HEK293T (cell line): Measurements from ENCODE around the gene LAMA1.
A peak's percentile ranks its signal among the peaks of the same experiment; 100 is the strongest.

ENCODE experiments used
- CTCF ChIA-PET: fragments of 350-600 bp; formaldehyde crosslinking; extraction: SDS; loops from one replicate; lab custom pipeline; 2021; ENCODE audit warnings: antibody characterized with exemption, inconsistent platforms; lab: Yijun Ruan, JAX
- POLR2A ChIA-PET: fragments of 350-600 bp; formaldehyde crosslinking; extraction: SDS; loops from one replicate; lab custom pipeline; 2020; ENCODE audit warnings: antibody characterized with exemption, inconsistent platforms; lab: Yijun Ruan, JAX
- DNase-seq: peaks from one replicate; pipeline ENCODE4 v3.0.0; 2012; ENCODE audit warnings: mixed read lengths; ENCODE audit errors: extremely low spot score
- ARNT ChIP-seq: fragments of 450-650 bp; IDR thresholded peaks from 2 replicates; pipeline ENCODE4 v1.6.1; 2017; ENCODE audit warnings: mild to moderate bottlenecking
- BHLHE40 ChIP-seq: fragments of 450-650 bp; IDR thresholded peaks from 2 replicates; pipeline ENCODE4 v1.6.1; 2016; ENCODE audit warnings: mild to moderate bottlenecking, moderate library complexity, borderline replicate concordance
- CTBP1 ChIP-seq: fragments of 450-650 bp; IDR thresholded peaks from 2 replicates; pipeline ENCODE4 v1.6.1; 2016; ENCODE audit warnings: borderline replicate concordance
- ELF4 ChIP-seq: fragments of 450-650 bp; IDR thresholded peaks from 2 replicates; pipeline ENCODE4 v1.6.1; 2017; ENCODE audit warnings: antibody characterized with exemption
- FOXA1 ChIP-seq: fragments of 450-650 bp; IDR thresholded peaks from 2 replicates; pipeline ENCODE4 v1.6.1; 2016; ENCODE audit warnings: mild to moderate bottlenecking
- FOXK2 ChIP-seq: fragments of 450-650 bp; IDR thresholded peaks from 2 replicates; pipeline ENCODE4 v1.6.1; 2016; ENCODE audit warnings: mild to moderate bottlenecking
- FOXM1 ChIP-seq: fragments of 450-650 bp; IDR thresholded peaks from 2 replicates; pipeline ENCODE4 v1.6.1; 2017; ENCODE audit warnings: mild to moderate bottlenecking, borderline replicate concordance
- HDGF ChIP-seq: fragments of 450-650 bp; IDR thresholded peaks from 2 replicates; pipeline ENCODE4 v1.6.1; 2017; ENCODE audit warnings: antibody characterized with exemption, borderline replicate concordance
- L3MBTL2 ChIP-seq: fragments of 450-650 bp; conservative IDR thresholded peaks from 2 replicates; pipeline ENCODE4 v1.6.1; 2016; ENCODE audit warnings: mild to moderate bottlenecking
- LEF1 ChIP-seq: fragments of 450-650 bp; IDR thresholded peaks from 2 replicates; pipeline ENCODE4 v1.6.1; 2017; ENCODE audit warnings: mild to moderate bottlenecking, borderline replicate concordance
- NFRKB ChIP-seq: fragments of 450-650 bp; IDR thresholded peaks from 2 replicates; pipeline ENCODE4 v1.6.1; 2016; ENCODE audit warnings: mild to moderate bottlenecking, moderate library complexity
- PKNOX1 ChIP-seq: fragments of 450-650 bp; IDR thresholded peaks from 2 replicates; pipeline ENCODE4 v1.6.1; 2016
- SP1 ChIP-seq: fragments of 450-650 bp; IDR thresholded peaks from 2 replicates; pipeline ENCODE4 v1.6.1; 2017
- SUZ12 ChIP-seq: fragments of 450-650 bp; IDR thresholded peaks from 2 replicates; pipeline ENCODE4 v1.6.1; 2016; ENCODE audit warnings: mild to moderate bottlenecking
- TARDBP ChIP-seq: fragments of 450-650 bp; IDR thresholded peaks from 2 replicates; pipeline ENCODE4 v1.6.1; 2016
- ZNF384 ChIP-seq: fragments of 450-650 bp; IDR thresholded peaks from 2 replicates; pipeline ENCODE4 v1.6.1; 2016

LAMA1 gene

DNA sequence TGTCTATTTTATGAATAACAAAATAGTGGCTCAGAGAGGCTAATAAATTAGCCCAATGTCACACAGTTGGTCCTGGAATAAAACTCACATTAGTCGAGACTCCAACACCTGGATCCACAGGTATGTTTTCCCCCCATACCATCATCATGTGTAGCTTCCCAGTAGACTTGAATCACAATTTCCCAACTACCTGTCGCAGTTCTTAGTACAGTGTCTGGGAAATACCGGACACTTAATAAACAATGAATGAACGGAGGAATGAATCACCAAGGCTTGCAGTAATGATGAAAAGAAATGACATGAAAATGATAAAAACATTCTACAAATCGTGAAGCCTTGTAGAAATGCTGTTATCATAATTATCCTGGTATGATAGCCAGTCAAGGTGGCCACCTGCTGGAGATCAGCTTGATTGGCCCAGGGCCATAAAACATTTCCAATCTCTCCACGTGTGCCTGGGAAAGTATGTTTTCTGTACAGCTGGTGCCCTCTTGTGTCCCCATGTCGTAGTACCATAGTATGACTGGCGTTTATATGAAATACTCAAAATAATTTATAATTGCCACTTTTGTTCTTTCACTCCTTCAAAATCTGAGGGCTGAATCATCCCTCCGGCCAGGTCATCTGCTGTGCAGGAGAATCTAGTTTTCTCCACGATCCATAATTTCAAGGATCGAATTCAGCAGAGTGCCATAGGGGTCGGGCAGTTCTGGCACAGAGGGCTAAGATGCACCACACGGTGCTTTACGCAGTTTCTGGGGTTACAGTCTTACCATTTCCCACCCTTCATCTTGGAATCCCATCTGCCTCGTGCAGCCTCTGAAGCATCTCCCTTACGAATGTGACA is 95.4 kb downstream of the LAMA1 start:
- POLR2A ChIA-PET = no interaction called here
- CTCF ChIA-PET = interaction anchor here (0.5 to 1.7 kb wide), 3 partner anchors 15 to 135 kb away, joined by 3 to 7 read pairs (median 4); no protein-coding TSS in a partner anchor
- peak; percentile 58 for DNase-seq
- TF ChIP-seq SP1 (no peak), SUZ12 (no peak), ELF4 (no peak), PKNOX1 (no peak), TARDBP (no peak), L3MBTL2 (no peak), FOXA1 (no peak), HDGF (no peak), ARNT (no peak), BHLHE40 (no peak), ZNF384 (no peak), CTBP1 (no peak), NFRKB (no peak), LEF1 (no peak), FOXK2 (no peak), FOXM1 (no peak)

- no peak for DNase-seq
- TF ChIP-seq ELF4 = no peak
- no peak for TF ChIP-seq CTBP1
- TF ChIP-seq LEF1 = no peak
- no peak for TF ChIP-seq PKNOX1
- no peak for TF ChIP-seq FOXA1
- TF ChIP-seq FOXM1 = no peak
- ChIA-PET CTCF (interaction anchor here (0.6 to 1.7 kb wide), 2 partner anchors 16 to 101 kb away, joined by 3 to 7 read pairs; no protein-coding TSS in a partner anchor), POLR2A (no interaction called here)
These were observed 96.4 kb downstream of the LAMA1 start for GRCh38 chr18:7020995-7021777.

DNA sequence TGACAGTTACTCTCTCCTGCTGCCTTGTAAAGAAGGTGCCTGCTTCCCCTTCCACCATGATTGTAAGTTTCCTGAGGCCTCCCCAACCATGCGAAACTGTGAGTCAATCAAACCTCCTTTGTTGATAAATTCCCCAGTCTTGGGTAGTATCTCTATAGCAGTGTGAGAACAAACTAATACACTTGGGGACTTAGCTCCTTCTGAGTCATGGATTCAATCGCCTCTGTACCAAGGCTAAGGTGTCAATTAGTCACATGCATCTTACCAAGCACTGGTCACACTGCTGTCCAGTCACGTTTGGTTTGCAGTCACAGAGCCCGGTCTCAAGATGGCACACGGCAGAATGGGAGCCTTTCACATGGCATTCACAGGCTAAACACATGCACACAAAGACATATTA is 100.6 kb downstream of the LAMA1 start:
- no peak for DNase-seq
- ChIA-PET POLR2A (no interaction called here), CTCF (interaction anchor here (0.6 kb wide), 1 partner anchor 90 kb away, joined by 3 read pairs; no protein-coding TSS in a partner anchor)
- no peak for TF ChIP-seq TARDBP
- TF ChIP-seq FOXA1 = no peak
- TF ChIP-seq NFRKB = no peak
- TF ChIP-seq SUZ12 = no peak
- no peak for TF ChIP-seq L3MBTL2
- TF ChIP-seq CTBP1 = no peak
- TF ChIP-seq FOXK2 = no peak
- TF ChIP-seq PKNOX1 = no peak
- no peak for TF ChIP-seq HDGF
- no peak for TF ChIP-seq LEF1
- TF ChIP-seq ARNT = no peak
- no peak for TF ChIP-seq FOXM1
- TF ChIP-seq BHLHE40 = no peak
- no peak for TF ChIP-seq ZNF384
- no peak for TF ChIP-seq ELF4
- TF ChIP-seq SP1 = no peak

GRCh38 chr18:7011142-7011541 is 106.5 kb downstream of the LAMA1 start:
- POLR2A ChIA-PET = no interaction called here
- CTCF ChIA-PET = no interaction called here
- no peak for DNase-seq
- no peak for TF ChIP-seq PKNOX1
- TF ChIP-seq NFRKB = no peak
- no peak for TF ChIP-seq BHLHE40
- no peak for TF ChIP-seq ARNT
- TF ChIP-seq SP1 = no peak
- TF ChIP-seq HDGF = no peak
- TF ChIP-seq SUZ12 = no peak
- no peak for TF ChIP-seq FOXM1
- no peak for TF ChIP-seq FOXA1
- TF ChIP-seq ELF4 = no peak
- TF ChIP-seq CTBP1 = no peak
- TF ChIP-seq TARDBP = no peak
- no peak for TF ChIP-seq ZNF384
- TF ChIP-seq FOXK2 = no peak
- no peak for TF ChIP-seq LEF1
- no peak for TF ChIP-seq L3MBTL2

- POLR2A ChIA-PET = no interaction called here
- DNase-seq = no peak
- TF ChIP-seq L3MBTL2 (no peak), TARDBP (no peak), SUZ12 (no peak), HDGF (no peak), CTBP1 (no peak), SP1 (no peak), FOXA1 (no peak), PKNOX1 (no peak), ZNF384 (no peak), LEF1 (no peak), BHLHE40 (no peak), FOXM1 (no peak)
These were observed 113.6 kb downstream of the LAMA1 start for GRCh38 chr18:7004009-7004408.

More at GRCh38 chr18:7004009-7004408, 113.6 kb downstream of the LAMA1 start:
- CTCF ChIA-PET = no interaction called here
